Endodermal cell (in vitro differentiated cells): Measurements from ENCODE around the gene EPHA1. TPM values are rescaled to one million over a fixed set of nuclear protein-coding genes. Genes with fewer than 3 reads are reported as not detected.

Experiments used
- DNase-seq: peaks from one replicate; pipeline ENCODE4 v3.0.0-alpha.2; 2017
- H3K27ac ChIP-seq: 2 replicates; pipeline ENCODE4 v1.5.1; 2013; ENCODE audit warnings: mild to moderate bottlenecking, low read depth, low read length, moderate library complexity
- H3K27me3 ChIP-seq: 2 replicates; pipeline ENCODE4 v1.6.1; 2013; ENCODE audit warnings: mild to moderate bottlenecking, low read length, moderate library complexity; ENCODE audit not compliant: insufficient read depth, control insufficient read depth, poor library complexity, severe bottlenecking
- H3K36me3 ChIP-seq: 2 replicates; pipeline ENCODE4 v1.7.0; 2013; ENCODE audit warnings: mild to moderate bottlenecking, low read length, moderate library complexity; ENCODE audit not compliant: control insufficient read depth, insufficient read depth
- H3K4me1 ChIP-seq: one replicate; pipeline ENCODE4 v1.7.0; 2013; ENCODE audit warnings: low read length; ENCODE audit not compliant: control insufficient read depth, insufficient read depth
- H3K4me3 ChIP-seq: 2 replicates; pipeline ENCODE4 v1.5.1; 2013; ENCODE audit warnings: mild to moderate bottlenecking, low read length, moderate library complexity
- H3K9ac ChIP-seq: 2 replicates; pipeline ENCODE4 v1.6.1; 2013; ENCODE audit warnings: mild to moderate bottlenecking, low read length, moderate library complexity; ENCODE audit not compliant: poor library complexity, severe bottlenecking; ENCODE audit errors: extremely low read depth
- H3K9me3 ChIP-seq: 2 replicates; pipeline ENCODE4 v1.6.1; 2013; ENCODE audit warnings: mild to moderate bottlenecking, low read length, moderate library complexity; ENCODE audit not compliant: control insufficient read depth
- H3K27ac Mint-ChIP-seq: 2 replicates; pipeline ENCODE4 v1.8.0; 2020; ENCODE audit warnings: mixed read lengths
- H3K27me3 Mint-ChIP-seq: 2 replicates; pipeline ENCODE4 v1.8.0; 2021; ENCODE audit warnings: mild to moderate bottlenecking, mixed read lengths; ENCODE audit not compliant: insufficient read depth
- H3K36me3 Mint-ChIP-seq: 2 replicates; pipeline ENCODE4 v1.8.0; 2020; ENCODE audit warnings: low read depth, mixed read lengths
- H3K4me1 Mint-ChIP-seq: 2 replicates; pipeline ENCODE4 v1.8.0; 2020; ENCODE audit warnings: mixed read lengths
- H3K4me3 Mint-ChIP-seq: 2 replicates; pipeline ENCODE4 v1.8.0; 2020; ENCODE audit warnings: mild to moderate bottlenecking, moderate library complexity, mixed read lengths
- H3K9me3 Mint-ChIP-seq: 2 replicates; pipeline ENCODE4 v1.8.0; 2020; ENCODE audit warnings: mild to moderate bottlenecking, mixed read lengths
- WGBS, 2 experiments: methylation state at CpG; one replicate each; pipeline versions ENCODE4 v1.1.5 to v1.1.7; 2013; ENCODE audit warnings: missing lambda C conversion rate in 2 of 2, mixed read lengths in 1 of 2; ENCODE audit not compliant: insufficient coverage in 1 of 2, insufficient read length in 1 of 2; 5-methylcytosine and 5-hydroxymethylcytosine counted together
- total RNA-seq, 2 donors: library from RNA; stranded (reverse); fragmentation: NEBNext Ultra II Directional in 1 of 2; extraction: Animal tissue kit (Norgen Biotek cat#: 25700) in 1 of 2; gene quantifications; 2 replicates in 1 of 2; 3 replicates in 1 of 2; pipeline ENCODE4 v1.2.1, GENCODE V29; 2021
- TF ChIP-seq, protein P1 (sequence below): fragments of 200-600 bp; sonication (generic); conservative IDR thresholded peaks from 2 replicates; pipeline ENCODE4 v1.5.0; 2021; ENCODE audit warnings: antibody characterized with exemption, mild to moderate bottlenecking

The EPHA1 gene
- total RNA-seq, 2 donors from 2014 or later: 70.0 to 103 TPM

DNA sequence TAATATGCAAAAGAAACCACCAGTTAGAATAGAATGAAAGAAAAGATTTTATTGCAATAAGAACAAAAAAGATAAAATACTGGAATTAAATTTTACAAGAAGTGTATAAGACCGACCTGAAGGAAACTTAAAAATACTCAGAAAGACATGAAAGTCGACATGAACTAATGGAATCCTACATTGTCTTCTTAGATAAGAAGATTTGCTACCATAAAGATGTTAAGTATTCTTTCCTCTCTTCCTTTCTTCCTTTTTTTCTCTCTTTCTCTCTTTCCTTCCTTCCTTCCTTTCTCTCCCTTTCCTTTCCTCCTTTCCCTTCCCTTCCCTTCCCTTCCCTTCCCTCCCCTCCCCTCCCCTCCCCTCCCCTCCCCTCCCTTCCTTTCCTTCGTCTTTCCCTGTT, 41.1 kb upstream of the EPHA1 start:
- H3K4me3 Mint-ChIP-seq: no peak overlapping the region
- WGBS, 2 experiments: 83 to 89% methylated on average over 1 to 3 of the region's 3 CpGs
- DNase-seq: no peak
- no peaks in the 10 kb centered on the region for H3K36me3 Mint-ChIP-seq
- Histone ChIP-seq H3K36me3 (no peaks in the 10 kb centered on the region), H3K27ac (no peak overlapping the region), H3K4me1 (no peaks in the 10 kb centered on the region), H3K9ac (no peak overlapping the region), H3K27me3 (no peaks in the 10 kb centered on the region), H3K9me3 (no peaks in the 10 kb centered on the region), H3K4me3 (no peak overlapping the region)
- H3K4me1 Mint-ChIP-seq: no peaks in the 10 kb centered on the region
- H3K27ac Mint-ChIP-seq: no peak overlapping the region
- H3K27me3 Mint-ChIP-seq: no peaks in the 10 kb centered on the region
- no peaks in the 10 kb centered on the region for H3K9me3 Mint-ChIP-seq
- TF ChIP-seq, protein P1, sequence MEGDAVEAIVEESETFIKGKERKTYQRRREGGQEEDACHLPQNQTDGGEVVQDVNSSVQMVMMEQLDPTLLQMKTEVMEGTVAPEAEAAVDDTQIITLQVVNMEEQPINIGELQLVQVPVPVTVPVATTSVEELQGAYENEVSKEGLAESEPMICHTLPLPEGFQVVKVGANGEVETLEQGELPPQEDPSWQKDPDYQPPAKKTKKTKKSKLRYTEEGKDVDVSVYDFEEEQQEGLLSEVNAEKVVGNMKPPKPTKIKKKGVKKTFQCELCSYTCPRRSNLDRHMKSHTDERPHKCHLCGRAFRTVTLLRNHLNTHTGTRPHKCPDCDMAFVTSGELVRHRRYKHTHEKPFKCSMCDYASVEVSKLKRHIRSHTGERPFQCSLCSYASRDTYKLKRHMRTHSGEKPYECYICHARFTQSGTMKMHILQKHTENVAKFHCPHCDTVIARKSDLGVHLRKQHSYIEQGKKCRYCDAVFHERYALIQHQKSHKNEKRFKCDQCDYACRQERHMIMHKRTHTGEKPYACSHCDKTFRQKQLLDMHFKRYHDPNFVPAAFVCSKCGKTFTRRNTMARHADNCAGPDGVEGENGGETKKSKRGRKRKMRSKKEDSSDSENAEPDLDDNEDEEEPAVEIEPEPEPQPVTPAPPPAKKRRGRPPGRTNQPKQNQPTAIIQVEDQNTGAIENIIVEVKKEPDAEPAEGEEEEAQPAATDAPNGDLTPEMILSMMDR: no peak

GRCh38 chr7:143448429-143448828, 39.8 kb upstream of the EPHA1 start:
- no peaks in the 10 kb centered on the region for H3K4me1 Mint-ChIP-seq

GRCh38 chr7:143447466-143447865, 38.8 kb upstream of the EPHA1 start:
- Mint-ChIP-seq H3K36me3 (no peaks in the 10 kb centered on the region), H3K27ac (no peak overlapping the region), H3K4me3 (no peak overlapping the region), H3K27me3 (no peaks in the 10 kb centered on the region), H3K4me1 (no peaks in the 10 kb centered on the region), H3K9me3 (no peaks in the 10 kb centered on the region)
- TF ChIP-seq, protein P1: no peak
- Histone ChIP-seq H3K4me1 (no peaks in the 10 kb centered on the region), H3K27ac (peak overlapping the region; percentile 97), H3K36me3 (no peaks in the 10 kb centered on the region), H3K4me3 (no peak overlapping the region), H3K9ac (no peak overlapping the region), H3K27me3 (no peaks in the 10 kb centered on the region), H3K9me3 (no peaks in the 10 kb centered on the region)
- WGBS, 2 experiments: 74% methylated on average over 3 of the region's 3 CpGs; no CpG with 5 or more reads in 1 of the 2 experiments
- no peak for DNase-seq

More at GRCh38 chr7:143448429-143448828, 39.8 kb upstream of the EPHA1 start:
- DNase-seq: no peak
- Histone ChIP-seq H3K27ac (no peak overlapping the region), H3K9ac (no peak overlapping the region), H3K4me3 (no peak overlapping the region), H3K27me3 (no peaks in the 10 kb centered on the region), H3K36me3 (no peaks in the 10 kb centered on the region), H3K4me1 (no peaks in the 10 kb centered on the region), H3K9me3 (no peaks in the 10 kb centered on the region)
- Mint-ChIP-seq H3K27ac (no peak overlapping the region), H3K9me3 (no peaks in the 10 kb centered on the region), H3K4me3 (no peak overlapping the region), H3K27me3 (no peaks in the 10 kb centered on the region), H3K36me3 (no peaks in the 10 kb centered on the region)
- TF ChIP-seq, protein P1: no peak
- WGBS, 2 experiments: 80 to 85% methylated on average over 2 to 5 of the region's 5 CpGs
